ENCODE results near the gene MUC5B. TPM values are rescaled to one million over a fixed set of nuclear protein-coding genes. Genes with fewer than 3 reads are reported as not detected.

MUC5B gene
- total and polyA plus RNA-seq, 2 donors (not counting 3 experiments of a cell fraction or from before 2014, with no cell fraction given), result not detected

DNA sequence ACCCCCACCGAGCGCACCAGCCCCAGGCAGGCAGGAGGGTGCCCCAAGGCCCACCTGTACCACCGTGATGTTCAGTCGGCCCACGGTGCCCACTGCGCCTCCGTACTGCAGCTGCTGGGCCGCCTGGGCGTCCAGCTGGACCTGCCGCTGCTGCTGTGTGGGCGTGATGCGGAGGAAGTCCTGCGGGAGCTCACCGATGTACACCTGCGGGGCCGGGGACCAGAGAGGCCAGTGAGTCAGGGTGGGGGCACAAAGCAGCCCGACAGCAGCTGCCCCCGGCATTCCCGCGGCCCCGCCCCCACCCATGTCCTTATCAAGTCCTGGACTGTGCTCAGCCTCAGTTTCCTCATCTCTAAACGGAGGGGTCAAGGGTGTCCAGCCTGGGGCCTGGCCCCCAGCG lies 72.7 kb downstream of the MUC5B start:
- Histone ChIP-seq H3K9me3 (replicated peaks; ENCODE audit: control insufficient read depth, insufficient read depth, low read length) (no peaks in the 10 kb centered on the region), H4K20me1 (replicated peaks; ENCODE audit: control insufficient read depth, extremely low read depth, insufficient read depth, low read length) (no peaks in the 10 kb centered on the region), H3K4me1 (ENCODE audit: control insufficient read depth, extremely low read depth, insufficient read depth, low read length) (peaks cover 2% of the 10 kb centered on the region), H3K36me3 (ENCODE audit: control insufficient read depth in 2 of 2, extremely low read depth in 1 of 2, insufficient read depth in 2 of 2, low read length in 2 of 2) (peaks cover 2 to 18% of the 10 kb centered on the region in 2 experiments), H3K9ac (replicated peaks; ENCODE audit: extremely low read depth, insufficient read depth, low read length) (no peak overlapping the region), H3K79me2 (ENCODE audit: control insufficient read depth, insufficient read depth, low read length) (peaks cover 42% of the 10 kb centered on the region), H3K9me1 (replicated peaks; ENCODE audit: control insufficient read depth, extremely low read depth, insufficient read depth, low read length) (no peaks in the 10 kb centered on the region), H3K27ac (ENCODE audit: insufficient read depth, low read depth, low read length) (no peak overlapping the region), H2AFZ (ENCODE audit: low read depth, low read length) (no peak overlapping the region), H3K27me3 (ENCODE audit: control insufficient read depth in 2 of 2, insufficient read depth in 2 of 2, low read length in 2 of 2) (no peaks in the 10 kb centered on the region), H3K4me3 (replicated peaks in 1 of 3; ENCODE audit: insufficient read depth in 1 of 3, low read depth in 1 of 3, low read length in 3 of 3) (no peak overlapping the region), H3K4me2 (ENCODE audit: insufficient read depth, low read length) (no peak overlapping the region)
- BruUV-seq (replicated peaks), result no TSS peak
- no peak for DNase-seq (ENCODE audit: low read depth, low spot score)
- dilution Hi-C loops (cut with MboI; ENCODE audit: extremely low pct_ligation_motif_present, low sequenced_read_pairs), result no loop called here
- TF ChIP-seq, protein P1, sequence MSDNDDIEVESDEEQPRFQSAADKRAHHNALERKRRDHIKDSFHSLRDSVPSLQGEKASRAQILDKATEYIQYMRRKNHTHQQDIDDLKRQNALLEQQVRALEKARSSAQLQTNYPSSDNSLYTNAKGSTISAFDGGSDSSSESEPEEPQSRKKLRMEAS (IDR thresholded peaks at IDR 0.05; ENCODE audit: insufficient read depth, insufficient read length), result no peak
- TF ChIP-seq POLR2AphosphoS5 (IDR thresholded peaks at IDR 0.05; ENCODE audit: insufficient read depth, low read depth, low read length), result no peak
- no peak for TF ChIP-seq FOS (IDR thresholded peaks at IDR 0.05; ENCODE audit: borderline replicate concordance, insufficient read depth, low read length)
- no peak for TF ChIP-seq POLR2A (IDR thresholded peaks at IDR 0.05; ENCODE audit: low read depth, low read length)
- TF ChIP-seq, protein P2, sequence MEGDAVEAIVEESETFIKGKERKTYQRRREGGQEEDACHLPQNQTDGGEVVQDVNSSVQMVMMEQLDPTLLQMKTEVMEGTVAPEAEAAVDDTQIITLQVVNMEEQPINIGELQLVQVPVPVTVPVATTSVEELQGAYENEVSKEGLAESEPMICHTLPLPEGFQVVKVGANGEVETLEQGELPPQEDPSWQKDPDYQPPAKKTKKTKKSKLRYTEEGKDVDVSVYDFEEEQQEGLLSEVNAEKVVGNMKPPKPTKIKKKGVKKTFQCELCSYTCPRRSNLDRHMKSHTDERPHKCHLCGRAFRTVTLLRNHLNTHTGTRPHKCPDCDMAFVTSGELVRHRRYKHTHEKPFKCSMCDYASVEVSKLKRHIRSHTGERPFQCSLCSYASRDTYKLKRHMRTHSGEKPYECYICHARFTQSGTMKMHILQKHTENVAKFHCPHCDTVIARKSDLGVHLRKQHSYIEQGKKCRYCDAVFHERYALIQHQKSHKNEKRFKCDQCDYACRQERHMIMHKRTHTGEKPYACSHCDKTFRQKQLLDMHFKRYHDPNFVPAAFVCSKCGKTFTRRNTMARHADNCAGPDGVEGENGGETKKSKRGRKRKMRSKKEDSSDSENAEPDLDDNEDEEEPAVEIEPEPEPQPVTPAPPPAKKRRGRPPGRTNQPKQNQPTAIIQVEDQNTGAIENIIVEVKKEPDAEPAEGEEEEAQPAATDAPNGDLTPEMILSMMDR (IDR thresholded peaks at IDR 0.05; ENCODE audit: extremely low read depth in 1 of 2, insufficient read depth in 1 of 2, low read depth in 1 of 2, low read length in 2 of 2), result no peak
- TF ChIP-seq MYC (IDR thresholded peaks at IDR 0.05; ENCODE audit: low read depth, low read length), result no peak
- TF ChIP-seq JUN (IDR thresholded peaks at IDR 0.05; ENCODE audit: borderline replicate concordance, insufficient read depth, insufficient read length, low read depth), result no peak
- no peak for TF ChIP-seq EZH2 (IDR thresholded peaks at IDR 0.05; ENCODE audit: borderline replicate concordance, low read depth, low read length, severe bottlenecking)
- TF ChIP-seq GATA2 (IDR thresholded peaks at IDR 0.05; ENCODE audit: insufficient read depth, insufficient read length, low read depth, low read length), result no peak
- CTCF ChIA-PET, result no interaction called here
- POLR2A ChIA-PET, result no interaction called here
- intact Hi-C loops (cut with micrococcal nuclease), result no loop called here
- no peak for FAIRE-seq

Data from endothelial cell of umbilical vein (primary cell).